ENCODE data around the gene H6PD. TPM values are rescaled to one million over a fixed set of nuclear protein-coding genes. Genes with fewer than 3 reads are reported as not detected.

The H6PD gene
- total and polyA plus RNA-seq, 2 experiments from 2014 or later, result 1.2 to 4.7 TPM

DNA sequence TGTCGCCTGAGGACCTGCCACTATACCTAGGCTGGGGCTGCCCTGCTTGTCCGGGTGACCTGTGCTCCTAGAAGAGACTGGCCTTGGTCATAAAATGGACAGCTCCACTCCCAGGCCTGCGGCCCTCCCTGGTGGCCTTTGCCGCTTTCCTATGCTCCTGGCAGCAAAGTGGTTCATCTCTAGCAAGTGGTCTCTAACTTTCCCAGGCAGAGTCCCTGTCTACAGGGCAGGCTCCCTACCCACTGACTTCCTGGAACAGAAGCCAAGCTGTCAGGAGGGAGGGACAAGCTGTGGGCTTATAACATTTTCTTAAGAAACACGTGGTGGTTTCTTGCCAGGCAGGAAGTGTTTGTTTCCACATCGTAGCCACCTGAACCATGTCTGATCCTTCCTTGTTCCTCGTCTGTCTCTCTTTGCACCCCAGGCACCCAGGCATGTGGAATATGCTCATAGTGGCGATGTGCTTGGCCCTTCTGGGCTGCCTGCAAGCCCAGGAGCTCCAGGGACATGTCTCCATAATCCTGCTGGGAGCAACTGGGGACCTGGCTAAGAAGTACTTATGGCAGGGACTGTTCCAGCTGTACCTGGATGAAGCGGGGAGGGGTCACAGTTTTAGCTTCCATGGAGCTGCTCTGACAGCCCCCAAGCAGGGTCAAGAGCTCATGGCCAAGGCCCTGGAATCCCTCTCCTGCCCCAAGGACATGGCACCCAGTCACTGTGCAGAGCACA, 10.1 kb downstream of the H6PD start:
- H4K20me1 ChIP-seq (replicated peaks; ENCODE audit: insufficient read depth), result no peaks in the 10 kb centered on the region
- H3K4me3 ChIP-seq, result no peak overlapping the region
- no peaks in the 10 kb centered on the region for H3K9me2 ChIP-seq (ENCODE audit: insufficient read depth)
- no peak for TF ChIP-seq ZNF462 (CRISPR knock-in tag; IDR thresholded peaks at IDR 0.05)
- TF ChIP-seq EZH2 (IDR thresholded peaks at IDR 0.05; ENCODE audit: low read depth, unreplicated experiment), result no peak
- no peak for TF ChIP-seq ZNF114 (CRISPR knock-in tag; IDR thresholded peaks at IDR 0.05)
- TF ChIP-seq JUNB (IDR thresholded peaks at IDR 0.05; ENCODE audit: unreplicated experiment), result no peak
- H3K27ac ChIP-seq (ENCODE audit: low read depth), result no peak overlapping the region
- ATAC-seq, result no peak
- H3K79me2 ChIP-seq (replicated peaks; ENCODE audit: insufficient read depth), result no peaks in the 10 kb centered on the region
- no peak overlapping the region for H3K4me3 Mint-ChIP-seq
- peaks cover 38% of the 10 kb centered on the region for H3K4me1 Mint-ChIP-seq
- H3F3A ChIP-seq (replicated peaks; ENCODE audit: low read depth), result 0 out of 2 replicates have a peak, but pooled peaks cover 2% of the 10 kb centered on the region
- no peak overlapping the region for H3K4me2 ChIP-seq
- peaks cover 21% of the 10 kb centered on the region for H3K4me1 ChIP-seq (ENCODE audit: insufficient read depth)
- no peaks in the 10 kb centered on the region for H3K36me3 ChIP-seq (ENCODE audit: insufficient read depth)
- H3K27ac Mint-ChIP-seq, result no peak overlapping the region
- peaks cover 12% of the 10 kb centered on the region for H3K27me3 Mint-ChIP-seq (ENCODE audit: insufficient read depth, low read depth, poor library complexity)
- no peaks in the 10 kb centered on the region; the same call in 2 of the 3 replicates for H3K36me3 Mint-ChIP-seq (ENCODE audit: low read depth)
- H2AFZ ChIP-seq, result no peak overlapping the region
- no peaks in the 10 kb centered on the region for H3K27me3 ChIP-seq (ENCODE audit: insufficient read depth)
- H3K9me3 Mint-ChIP-seq, result no peaks in the 10 kb centered on the region
- no peak for DNase-seq (ENCODE audit: low spot score)

DNA sequence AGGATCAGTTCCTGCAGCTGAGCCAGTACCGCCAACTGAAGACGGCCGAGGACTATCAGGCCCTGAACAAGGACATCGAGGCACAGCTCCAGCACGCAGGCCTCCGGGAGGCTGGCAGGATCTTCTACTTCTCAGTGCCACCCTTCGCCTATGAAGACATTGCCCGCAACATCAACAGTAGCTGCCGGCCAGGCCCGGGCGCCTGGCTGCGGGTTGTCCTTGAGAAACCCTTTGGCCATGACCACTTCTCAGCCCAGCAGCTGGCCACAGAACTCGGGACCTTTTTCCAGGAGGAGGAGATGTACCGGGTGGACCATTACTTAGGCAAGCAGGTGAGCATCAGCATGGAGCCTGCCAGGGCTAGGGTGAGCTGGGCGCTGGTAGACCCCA, 10.7 kb downstream of the H6PD start:
- H3K27me3 ChIP-seq (ENCODE audit: insufficient read depth), result no peaks in the 10 kb centered on the region
- H3K4me3 Mint-ChIP-seq, result no peak overlapping the region
- peaks cover 16% of the 10 kb centered on the region for H3K4me1 ChIP-seq (ENCODE audit: insufficient read depth)
- H3K9me2 ChIP-seq (ENCODE audit: insufficient read depth), result no peaks in the 10 kb centered on the region
- no peak overlapping the region for H3K27ac ChIP-seq (ENCODE audit: low read depth)
- H3K79me2 ChIP-seq (replicated peaks; ENCODE audit: insufficient read depth), result no peaks in the 10 kb centered on the region
- H2AFZ ChIP-seq, result no peak overlapping the region
- H3K4me2 ChIP-seq, result no peak overlapping the region
- H3K36me3 ChIP-seq (ENCODE audit: insufficient read depth), result no peaks in the 10 kb centered on the region
- no peaks in the 10 kb centered on the region; the same call in 2 of the 3 replicates for H3K36me3 Mint-ChIP-seq (ENCODE audit: low read depth)
- peaks cover 14% of the 10 kb centered on the region for H3K27me3 Mint-ChIP-seq (ENCODE audit: insufficient read depth, low read depth, poor library complexity)
- no peaks in the 10 kb centered on the region for H4K20me1 ChIP-seq (replicated peaks; ENCODE audit: insufficient read depth)
- 0 out of 2 replicates have a peak, but pooled peaks cover 2% of the 10 kb centered on the region for H3F3A ChIP-seq (replicated peaks; ENCODE audit: low read depth)
- ATAC-seq (no peak), DNase-seq (ENCODE audit: low spot score) (no peak)
- peaks cover 37% of the 10 kb centered on the region for H3K4me1 Mint-ChIP-seq
- no peak overlapping the region for H3K4me3 ChIP-seq
- no peaks in the 10 kb centered on the region for H3K9me3 Mint-ChIP-seq
- H3K27ac Mint-ChIP-seq, result no peak overlapping the region
- TF ChIP-seq, protein P1, sequence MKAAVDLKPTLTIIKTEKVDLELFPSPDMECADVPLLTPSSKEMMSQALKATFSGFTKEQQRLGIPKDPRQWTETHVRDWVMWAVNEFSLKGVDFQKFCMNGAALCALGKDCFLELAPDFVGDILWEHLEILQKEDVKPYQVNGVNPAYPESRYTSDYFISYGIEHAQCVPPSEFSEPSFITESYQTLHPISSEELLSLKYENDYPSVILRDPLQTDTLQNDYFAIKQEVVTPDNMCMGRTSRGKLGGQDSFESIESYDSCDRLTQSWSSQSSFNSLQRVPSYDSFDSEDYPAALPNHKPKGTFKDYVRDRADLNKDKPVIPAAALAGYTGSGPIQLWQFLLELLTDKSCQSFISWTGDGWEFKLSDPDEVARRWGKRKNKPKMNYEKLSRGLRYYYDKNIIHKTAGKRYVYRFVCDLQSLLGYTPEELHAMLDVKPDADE (IDR thresholded peaks at IDR 0.05), result no peak
- TF ChIP-seq NANOG (IDR thresholded peaks at IDR 0.05; ENCODE audit: borderline replicate concordance) (no peak), POLR2AphosphoS5 (IDR thresholded peaks at IDR 0.05; ENCODE audit: low read depth) (no peak), ZNF114 (CRISPR knock-in tag; IDR thresholded peaks at IDR 0.05) (no peak)
